Islet precursor cell (in vitro differentiated cells): ENCODE measurements around the gene TSKU.
A peak's percentile ranks its signal among the peaks of the same experiment; 100 is the strongest.

Experiments
- DNase-seq: peaks from one replicate; pipeline ENCODE4 v3.0.0-alpha.2; 2018

TSKU gene, protein sequence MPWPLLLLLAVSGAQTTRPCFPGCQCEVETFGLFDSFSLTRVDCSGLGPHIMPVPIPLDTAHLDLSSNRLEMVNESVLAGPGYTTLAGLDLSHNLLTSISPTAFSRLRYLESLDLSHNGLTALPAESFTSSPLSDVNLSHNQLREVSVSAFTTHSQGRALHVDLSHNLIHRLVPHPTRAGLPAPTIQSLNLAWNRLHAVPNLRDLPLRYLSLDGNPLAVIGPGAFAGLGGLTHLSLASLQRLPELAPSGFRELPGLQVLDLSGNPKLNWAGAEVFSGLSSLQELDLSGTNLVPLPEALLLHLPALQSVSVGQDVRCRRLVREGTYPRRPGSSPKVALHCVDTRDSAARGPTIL

DNA sequence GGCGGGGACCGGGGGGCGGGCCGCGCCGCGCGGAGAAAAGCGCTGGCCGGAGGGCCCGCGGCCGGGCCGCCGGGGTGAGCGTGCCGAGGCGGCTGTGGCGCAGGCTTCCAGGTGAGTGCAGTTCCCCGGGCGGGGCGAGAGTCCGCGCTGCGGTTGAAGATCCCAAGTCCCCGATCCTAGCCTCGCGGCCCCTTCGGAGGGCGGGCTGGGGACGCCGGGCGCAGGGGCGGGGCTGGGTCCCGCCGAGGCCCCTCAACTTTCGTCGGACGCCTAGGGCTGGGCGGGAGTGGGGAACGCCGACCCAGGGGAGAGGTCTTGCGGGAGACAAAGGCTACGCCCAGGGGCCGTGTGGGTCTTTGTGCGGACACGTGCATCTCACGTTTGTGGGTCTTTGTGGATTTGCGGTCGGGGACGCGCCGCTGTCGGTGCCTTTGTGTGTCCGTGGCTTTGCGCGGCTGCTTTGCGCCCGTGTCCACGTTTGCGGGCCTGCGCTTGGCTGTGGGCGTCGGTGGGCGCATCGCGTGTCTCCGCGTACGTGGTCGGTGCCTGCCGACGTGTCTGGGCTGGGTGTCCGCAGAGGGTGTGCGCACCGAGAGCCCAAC lies at the start of gene TSKU:
TSKU (plus strand) TSS at position 63 of the 602 bp plus-strand sequence. CDS start 12,261 bp downstream, outside the sequence.
- DNase-seq, result no peak

DNA sequence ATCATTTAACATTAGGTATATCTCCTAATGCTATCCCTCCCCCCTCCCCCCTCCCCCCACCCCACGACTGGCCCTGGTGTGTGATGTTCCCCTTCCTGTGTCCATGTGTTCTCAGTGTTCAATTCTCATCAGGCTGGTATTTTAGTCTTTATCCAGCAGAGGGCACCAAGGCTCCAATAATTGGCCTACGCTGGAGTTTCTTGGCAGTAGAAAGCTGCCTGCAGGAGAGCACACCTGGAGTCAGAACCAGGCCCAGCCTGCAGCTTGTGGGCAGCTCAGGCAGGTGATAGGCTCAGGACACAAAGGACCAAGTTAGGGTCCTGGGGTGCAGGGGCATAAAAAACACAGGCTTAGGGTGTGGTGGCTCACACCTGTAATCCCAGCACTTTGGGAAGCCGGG lies 49.2 kb upstream of the TSKU start:
- DNase-seq, result peak; percentile 79

DNA sequence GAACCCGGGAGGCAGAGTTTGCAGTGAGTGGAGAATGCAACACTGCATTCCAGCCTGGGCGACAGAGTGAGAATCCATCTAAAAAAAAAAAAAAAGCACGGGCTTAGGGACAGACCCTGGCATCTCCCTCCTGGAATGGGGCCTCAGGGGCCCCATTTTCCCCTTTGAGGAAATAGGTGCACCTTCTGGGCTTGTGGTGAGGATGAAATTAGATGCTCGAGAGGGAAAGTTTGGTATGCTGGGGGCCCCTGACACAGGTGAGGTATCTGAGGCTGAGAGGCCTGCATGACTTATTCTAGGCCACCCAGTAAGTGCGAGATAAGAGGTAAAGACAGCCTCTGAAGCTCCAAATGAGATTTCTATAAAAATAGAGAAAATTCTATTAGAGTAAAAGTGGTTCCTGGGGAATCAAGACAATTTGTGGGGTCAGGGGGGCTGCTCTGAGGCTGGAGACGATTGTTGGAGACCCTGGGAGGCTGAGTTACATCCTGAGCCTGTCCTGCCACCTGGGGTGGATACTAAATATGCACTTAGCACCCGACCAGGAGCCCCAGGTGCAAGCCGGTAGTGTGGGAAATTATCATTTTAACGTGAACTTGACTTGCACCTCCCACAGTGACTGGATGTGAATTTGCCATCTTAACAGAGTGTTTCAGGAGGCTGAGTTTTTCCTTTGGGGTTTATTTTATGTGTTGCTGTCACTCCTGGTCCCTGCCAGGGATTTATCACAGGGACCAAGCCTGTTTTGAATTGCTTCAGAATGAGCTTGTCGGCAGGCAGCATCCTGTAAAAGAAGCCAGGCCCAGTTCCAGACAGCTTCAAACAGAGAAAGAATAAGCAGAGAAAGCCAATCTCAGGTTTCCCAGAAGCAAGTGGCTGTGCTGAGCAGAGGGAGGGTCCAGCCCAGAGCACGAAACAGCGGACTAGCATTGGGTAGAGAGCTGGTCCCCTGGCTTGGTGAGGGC lies 48.4 kb upstream of the TSKU start:
- no peak for DNase-seq

DNA sequence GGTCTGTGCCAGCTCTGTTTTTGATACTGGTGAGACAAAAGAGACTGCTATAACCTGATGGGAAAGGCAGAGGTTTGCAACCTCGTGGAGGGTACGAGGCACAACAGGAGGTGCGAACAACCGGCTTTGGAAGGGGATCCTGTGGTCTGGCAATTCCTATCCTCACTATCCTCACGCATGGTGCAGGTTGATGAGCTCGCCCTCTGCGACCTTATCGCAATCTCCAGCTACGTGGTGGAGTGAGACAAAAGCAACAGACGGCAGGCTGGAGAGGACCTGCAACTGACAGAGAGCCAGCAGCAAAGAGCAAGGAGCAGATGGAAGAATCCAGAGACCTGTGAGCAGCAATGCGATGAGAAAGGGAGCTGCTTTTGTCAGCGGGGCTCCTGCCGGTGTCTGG lies 47.3 kb upstream of the TSKU start:
- DNase-seq, result no peak

DNA sequence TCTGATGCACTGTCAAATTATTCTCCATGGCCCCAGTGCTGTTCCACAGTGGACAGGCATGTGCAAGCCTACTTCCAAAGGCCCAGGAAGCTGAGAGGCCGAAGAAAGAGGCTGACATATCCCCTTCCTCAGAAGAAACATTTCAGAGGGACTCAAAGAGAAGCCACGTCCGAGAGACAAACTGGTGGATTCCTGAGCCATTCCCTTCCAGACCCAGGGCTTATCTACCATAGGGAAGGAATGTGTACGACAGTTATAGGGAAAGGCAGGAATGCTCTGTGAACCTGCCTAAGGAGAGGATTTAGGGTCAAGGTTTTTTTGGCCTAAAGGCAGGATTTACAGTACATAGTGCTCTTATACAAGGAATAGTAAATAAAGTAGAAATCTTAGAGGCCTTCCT lies 46.9 kb upstream of the TSKU start:
- DNase-seq, result no peak

DNA sequence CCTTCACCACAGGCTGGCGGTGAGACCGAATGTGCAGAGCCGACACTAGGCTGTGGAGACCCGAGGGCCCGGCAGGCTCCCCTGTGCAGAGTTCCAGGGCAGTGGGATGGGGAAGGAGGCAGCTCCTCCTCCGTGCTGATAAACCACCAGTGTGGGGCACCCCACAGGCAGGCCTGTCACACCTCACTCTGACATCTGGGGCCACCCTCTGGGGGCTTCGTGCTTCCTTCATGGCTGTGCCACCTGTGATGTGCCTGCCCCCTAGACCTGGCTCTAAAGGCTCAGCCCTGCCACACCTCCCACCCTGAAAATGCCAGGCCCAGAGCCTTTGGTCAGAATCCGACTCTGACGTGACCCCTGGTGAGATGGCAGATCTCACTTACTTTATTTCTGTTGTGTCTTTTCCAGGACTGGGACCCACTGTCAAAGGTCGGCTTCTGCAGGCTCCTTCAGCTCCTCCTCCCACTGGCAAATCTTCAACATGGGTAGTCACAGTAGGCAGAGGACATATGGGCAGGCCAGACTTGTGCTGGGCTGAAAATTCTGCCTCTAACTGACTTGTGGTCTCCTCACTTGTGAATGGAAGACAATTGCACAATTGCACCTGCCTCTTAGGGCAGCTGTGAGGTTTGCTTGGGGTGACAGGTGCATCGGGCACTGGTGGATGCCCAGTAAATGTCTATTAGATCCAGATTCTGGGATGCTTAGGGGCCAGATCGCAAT lies 46.2 kb upstream of the TSKU start:
- no peak for DNase-seq

DNA sequence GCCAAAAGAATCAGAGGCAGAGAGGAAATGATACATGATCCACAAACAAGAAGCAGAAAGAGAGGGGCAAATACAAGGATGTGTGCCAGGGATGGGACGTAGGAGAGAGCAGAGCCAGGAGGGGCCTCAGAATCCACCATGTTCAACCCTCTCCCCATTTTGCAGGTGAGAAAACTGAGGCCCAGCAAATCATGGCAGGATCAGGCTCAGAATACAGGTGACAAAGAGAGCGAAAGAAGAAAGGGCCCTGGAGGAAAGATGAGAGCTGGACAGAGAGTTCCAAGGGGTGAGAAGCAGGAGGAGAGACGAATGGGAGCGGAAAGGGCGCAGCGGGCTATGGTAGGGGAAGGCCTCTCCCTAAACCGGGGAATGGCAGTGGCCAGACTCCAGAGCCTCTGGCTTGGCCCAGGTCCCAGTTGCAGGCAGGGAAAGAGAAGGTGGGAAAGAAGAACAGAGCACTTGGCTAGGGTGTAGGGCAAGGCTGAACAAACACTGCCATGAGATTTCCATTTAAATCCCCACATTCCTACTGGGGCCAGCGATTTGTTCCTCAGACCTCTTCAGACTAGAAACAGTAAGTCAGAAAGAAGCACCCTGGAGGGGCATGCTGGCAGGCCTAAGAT lies 44.4 kb upstream of the TSKU start:
- no peak for DNase-seq

DNA sequence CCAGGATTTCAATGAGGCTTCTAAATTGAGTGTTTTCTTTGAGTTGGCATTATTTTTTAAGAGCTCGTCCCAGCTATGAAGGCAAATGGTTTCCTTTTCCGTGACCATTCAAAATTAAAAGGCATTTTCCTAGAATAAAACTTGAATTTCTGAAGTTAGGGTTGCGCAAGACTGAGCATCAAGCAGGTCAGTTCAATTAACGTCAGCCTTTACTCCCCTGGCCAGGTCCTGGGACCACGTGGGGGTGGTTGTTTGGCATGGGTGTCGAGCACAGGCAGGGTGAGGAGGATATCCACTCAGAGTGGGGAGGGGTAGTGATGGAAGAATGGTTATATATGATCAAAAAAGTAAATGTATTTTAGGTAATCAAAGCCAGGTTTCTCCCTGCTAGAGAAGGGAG lies 43.4 kb upstream of the TSKU start:
- DNase-seq, result no peak

DNA sequence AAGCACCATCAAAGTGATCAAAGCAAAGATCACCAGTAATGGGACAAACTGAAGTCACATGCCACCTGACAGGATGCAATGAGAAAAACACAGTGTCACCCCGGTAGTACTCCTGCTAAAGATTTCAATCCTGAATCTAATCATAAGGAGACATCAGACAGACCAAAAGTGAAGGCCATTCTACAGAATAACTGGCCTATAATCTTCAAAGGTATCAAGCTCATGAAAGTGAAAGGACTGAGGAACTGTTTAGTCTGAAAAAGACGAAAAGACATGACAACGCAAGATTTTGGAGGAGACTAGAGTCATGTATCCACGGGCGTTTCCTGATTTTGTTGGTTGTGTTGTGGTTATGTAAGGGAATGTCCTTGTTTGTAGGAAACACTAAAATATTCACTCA lies 42.4 kb upstream of the TSKU start:
- no peak for DNase-seq

DNA sequence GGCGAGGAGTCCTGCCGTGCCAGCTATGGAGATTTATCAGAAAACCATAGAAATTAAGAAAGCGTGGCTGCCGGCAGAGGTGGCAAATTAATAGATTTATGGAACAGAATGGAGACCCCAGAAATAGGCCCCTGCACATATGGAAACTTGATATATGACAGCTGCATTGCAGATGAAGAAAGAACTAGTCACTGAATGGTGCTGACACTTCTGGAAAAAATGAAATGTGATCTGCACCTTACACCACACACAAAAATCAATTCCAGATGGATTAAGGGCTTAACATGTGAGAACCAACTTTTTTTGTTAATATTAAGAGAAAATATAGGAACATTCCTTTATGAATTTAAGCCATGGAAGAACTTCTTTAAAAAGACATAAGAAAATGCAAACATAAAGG lies 40.3 kb upstream of the TSKU start:
- DNase-seq, result no peak

DNA sequence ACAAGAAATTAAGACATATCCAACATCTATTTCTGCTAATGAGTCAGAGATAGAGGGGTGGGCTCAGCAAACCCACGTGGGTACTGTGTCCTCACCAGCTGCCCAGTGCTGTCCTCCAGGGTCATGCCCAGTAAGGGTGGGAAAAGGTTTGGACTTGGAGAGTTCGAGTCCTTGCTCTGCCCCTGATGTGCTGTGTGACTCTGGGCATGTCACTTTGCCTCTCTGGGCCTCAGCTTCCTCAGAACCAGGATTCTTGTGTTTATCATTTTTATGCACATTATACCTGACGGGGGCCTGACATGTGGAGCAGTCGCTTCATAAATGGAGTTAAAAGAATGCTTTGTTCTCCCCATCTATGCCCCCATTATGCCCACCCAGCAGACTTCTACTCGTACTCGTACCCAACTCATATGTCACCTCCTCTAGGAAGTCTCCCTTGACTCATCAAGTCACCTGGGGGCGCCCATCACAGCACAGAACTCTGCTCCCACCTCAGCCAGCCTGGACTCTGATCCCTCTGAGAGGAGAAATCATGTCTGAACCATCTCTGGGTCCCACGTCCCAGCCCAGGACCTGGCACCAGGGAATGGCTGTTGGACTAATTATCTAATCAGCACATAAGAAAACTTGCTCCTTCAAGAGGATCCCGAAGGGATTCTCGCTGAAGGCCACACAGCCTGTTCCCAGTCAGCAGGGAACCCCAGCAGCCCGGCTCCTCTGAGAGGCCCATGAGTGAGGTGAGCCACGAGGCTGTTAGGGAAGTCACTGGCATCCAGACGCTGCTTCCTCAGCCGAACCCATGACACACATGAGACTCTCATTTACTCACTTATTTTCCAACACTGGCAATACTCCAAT lies 38.7 kb upstream of the TSKU start:
- DNase-seq, result no peak

DNA sequence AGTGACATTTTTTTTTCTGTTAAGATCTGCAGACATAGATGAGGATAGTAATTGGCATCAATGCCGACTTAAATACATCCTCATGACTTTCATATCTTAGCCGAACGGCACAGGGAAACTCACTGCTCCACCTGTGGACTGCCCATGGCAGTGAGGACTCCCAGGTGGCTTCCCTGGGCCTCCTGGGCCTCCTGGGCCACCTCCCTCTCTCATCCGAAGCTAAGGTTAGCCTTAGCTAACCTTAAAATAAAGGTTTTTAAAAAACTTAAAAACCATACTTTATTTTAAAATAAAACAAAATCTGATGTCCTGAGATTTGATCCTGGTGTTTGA lies 38.1 kb upstream of the TSKU start:
- DNase-seq, result no peak

DNA sequence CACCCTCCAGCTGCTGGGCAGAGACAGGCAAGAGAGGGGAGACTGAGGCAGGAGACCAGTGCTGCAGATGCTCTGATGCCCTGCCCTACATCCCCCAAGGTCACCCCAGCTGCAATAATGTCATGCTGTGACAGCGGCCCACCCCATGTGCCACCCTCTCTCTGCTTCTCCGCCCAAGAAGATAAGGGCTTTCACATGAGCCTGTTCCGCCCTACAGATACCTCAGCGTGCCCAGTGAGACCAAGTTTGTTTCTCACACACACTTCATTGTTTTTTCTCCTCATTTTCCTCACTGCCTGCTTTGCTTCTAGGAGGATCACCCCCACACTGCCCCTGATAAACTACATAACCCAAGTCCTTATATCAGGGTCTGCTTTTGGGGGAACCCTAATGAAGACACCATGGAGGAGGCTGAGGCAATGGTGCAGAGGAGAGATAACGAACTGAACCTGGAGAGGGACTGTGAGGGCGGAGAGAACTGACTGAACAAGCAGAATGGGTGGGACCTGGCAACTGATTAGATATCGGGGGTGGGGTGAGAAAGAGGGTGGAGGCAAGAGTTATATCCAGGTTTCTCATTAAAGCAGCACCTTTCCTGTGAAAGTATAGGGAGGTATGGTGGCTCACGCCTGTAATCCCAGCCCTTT lies 37.5 kb upstream of the TSKU start:
- no peak for DNase-seq

DNA sequence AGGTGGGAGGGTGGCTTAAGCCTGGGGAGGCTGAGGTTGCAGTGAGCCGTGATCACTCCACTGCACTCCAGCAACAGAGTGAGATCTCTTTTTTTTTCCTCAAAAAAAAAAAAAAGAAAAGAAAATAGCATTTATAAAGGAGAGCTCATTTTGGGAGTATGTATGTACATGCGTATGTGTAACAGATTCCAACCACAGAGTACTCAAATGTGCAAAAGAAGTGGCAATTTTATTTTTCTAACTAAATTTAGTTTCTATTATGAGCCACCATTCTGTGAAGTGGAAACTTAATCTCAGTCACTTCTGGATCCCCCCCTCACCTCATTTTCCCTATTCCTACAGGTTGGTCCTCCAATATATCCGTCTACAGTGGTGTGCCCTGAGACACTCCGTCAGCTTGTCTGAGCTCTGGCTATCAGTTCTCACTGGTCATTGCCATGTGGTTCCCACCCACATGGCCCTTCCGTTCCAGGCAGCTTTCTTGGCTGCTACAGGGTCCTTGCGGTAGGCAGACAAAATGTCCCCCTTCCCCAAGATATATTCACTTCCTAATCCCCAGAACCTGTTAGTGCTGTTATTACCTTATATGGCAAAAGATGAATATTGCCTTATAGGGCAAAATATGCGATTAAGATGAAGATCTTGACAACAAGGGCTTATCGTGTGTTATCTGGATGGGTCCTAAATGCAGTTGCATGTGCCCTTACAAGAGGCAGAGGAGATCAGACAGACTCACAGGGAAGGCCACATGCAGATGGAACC lies 35.8 kb upstream of the TSKU start:
- DNase-seq, result no peak

DNA sequence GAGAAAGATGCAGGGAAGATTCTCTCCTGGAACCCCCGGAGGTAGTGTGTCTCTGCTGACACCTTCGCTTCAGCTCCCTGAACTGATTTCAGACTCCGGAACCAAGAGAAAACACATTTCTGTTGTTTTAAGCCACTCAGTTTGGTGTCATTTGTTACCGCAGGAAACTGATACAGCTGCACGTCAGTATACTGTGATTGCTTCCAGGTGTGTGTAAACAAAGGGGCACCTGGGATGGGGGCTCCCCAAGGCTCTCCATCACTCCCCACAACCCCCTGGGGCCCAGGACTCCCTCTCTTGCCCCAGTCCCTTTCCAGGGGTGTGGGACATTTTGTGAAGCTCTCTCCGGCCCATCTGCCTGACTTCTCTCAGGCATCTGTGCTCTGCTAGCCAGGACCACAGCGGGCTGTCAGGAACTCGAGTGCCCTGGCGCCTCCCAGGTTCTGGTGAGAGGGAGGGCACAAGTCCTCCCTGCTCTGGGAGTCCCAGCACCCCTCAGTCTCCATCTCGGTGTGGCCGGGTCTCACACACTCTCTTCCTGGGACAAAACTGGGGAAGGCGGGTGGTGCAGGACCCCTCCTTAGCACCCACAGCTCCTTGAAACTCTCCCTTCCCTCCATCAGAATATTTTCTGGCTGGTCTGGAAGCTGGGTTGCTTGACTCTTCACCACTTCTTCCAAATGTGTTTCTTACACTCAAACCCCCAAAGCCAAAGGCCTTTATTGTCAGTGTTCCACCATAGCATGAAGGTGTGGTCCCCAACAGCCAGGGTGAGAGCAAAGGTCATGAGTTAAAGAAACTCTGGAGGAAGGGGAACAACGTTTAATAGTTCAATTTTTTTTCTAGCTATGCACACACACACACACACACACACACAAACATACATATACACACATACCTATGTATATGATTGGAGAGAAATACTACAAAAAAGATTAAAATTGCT lies 35.0 kb upstream of the TSKU start:
- DNase-seq, result no peak

DNA sequence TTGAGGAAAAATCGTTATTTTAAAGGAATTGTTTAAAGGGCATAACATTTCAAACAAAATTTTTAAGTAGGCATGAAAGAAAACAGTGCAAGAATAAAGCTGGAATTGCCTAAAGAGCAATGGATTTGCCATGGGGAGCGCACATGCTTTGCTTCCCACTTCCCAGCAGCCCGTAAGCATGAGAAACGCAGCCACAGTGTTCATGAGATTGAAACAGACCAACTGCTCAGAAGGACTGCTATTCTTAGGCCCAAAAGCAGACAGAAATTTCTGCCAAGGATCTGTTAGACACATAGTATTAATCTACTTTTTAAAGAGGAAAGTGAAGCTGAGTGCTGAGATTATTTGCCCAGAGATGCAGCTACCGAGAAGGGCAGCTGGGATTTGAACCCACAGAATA lies 34.2 kb upstream of the TSKU start:
- DNase-seq, result no peak

DNA sequence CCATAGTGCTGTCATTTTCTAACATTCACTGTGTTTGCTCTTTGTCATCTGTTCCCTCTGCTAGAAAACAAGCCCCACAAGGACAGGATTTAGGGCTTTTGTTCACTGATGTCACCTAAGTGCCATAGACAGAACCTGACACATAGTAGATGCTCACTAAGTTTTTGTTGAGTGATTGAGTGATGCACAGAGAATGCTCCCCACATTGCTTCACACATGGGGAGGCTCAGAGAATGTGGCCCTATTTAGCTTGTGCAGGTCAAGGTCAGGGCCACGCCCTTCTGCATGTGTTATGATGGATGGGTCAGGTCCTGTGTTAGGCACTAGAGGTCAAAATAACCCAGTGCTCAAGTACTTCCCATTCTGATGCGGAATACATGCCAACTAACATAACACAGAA lies 33.1 kb upstream of the TSKU start:
- no peak for DNase-seq

DNA sequence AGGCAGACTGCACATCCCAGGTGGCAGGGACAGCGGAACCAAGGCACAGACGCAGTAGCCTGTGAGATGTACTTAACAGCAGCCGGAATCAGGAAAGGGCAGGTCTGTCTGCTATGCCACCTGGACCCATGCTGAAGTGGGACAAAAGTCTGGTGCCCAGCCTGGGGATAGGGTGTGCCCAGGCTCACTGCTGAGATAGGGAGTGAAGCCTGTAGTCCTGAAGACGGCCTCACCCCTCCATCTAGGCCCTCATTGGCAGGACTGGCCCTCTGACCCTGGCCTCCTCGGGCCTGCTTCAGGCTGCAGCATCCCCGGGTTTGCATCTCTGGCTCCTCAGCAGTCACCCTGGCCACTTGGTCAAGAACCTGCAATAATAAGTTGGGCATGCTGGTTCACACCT lies 32.4 kb upstream of the TSKU start:
- DNase-seq, result no peak
